Epithelial cell of prostate (primary cell): ENCODE measurements around the gene PPIP5K1.
A peak's percentile ranks its signal among the peaks of the same experiment; 100 is the strongest.

Experiments
- DNase-seq: peaks from one replicate; pipeline ENCODE4 v3.0.0-alpha.2; 2011; ENCODE audit warnings: low read depth, low spot score
- H3K27ac ChIP-seq: fragments of 450-650 bp; 2 replicates; pipeline ENCODE4 v1.5.1; 2017; ENCODE audit warnings: mild to moderate bottlenecking

Gene PPIP5K1

DNA sequence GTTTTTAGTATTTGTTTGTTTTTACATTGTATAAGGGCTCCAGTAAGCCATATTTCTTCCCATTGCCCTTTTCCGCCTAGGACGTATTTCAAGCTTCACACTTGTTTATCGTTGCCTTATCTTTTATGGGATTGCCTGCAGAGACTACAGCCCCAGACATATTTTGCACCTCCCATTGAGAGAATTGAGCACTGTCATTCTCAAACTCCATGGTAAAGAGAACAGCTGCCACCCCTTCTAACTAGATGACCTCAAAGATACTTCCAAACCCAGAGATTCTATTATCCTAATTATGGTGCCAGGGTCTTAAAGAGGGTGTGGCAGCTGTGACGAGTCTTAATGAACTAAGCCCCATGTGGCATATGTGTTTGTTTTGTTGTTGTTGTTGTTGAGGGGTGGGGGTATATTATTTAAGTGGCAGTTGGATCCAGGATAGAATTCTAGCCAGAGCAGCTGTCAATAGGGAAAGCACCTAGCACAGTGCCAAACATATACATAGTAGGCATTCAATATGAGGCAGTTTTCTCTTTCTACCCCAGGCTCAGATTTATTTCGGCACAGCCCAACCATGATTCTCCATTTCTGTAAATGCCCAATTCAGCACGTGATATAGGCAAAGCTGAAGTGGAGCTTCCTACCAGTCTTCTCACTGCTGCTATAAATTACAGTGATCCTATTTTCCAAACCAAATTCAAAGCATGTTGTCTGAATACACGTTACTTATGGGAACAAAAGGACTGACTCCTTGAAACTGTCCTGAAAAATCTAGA lies 96.1 kb downstream of the PPIP5K1 start:
- no peak for DNase-seq
- H3K27ac ChIP-seq = no peak overlapping the region

DNA sequence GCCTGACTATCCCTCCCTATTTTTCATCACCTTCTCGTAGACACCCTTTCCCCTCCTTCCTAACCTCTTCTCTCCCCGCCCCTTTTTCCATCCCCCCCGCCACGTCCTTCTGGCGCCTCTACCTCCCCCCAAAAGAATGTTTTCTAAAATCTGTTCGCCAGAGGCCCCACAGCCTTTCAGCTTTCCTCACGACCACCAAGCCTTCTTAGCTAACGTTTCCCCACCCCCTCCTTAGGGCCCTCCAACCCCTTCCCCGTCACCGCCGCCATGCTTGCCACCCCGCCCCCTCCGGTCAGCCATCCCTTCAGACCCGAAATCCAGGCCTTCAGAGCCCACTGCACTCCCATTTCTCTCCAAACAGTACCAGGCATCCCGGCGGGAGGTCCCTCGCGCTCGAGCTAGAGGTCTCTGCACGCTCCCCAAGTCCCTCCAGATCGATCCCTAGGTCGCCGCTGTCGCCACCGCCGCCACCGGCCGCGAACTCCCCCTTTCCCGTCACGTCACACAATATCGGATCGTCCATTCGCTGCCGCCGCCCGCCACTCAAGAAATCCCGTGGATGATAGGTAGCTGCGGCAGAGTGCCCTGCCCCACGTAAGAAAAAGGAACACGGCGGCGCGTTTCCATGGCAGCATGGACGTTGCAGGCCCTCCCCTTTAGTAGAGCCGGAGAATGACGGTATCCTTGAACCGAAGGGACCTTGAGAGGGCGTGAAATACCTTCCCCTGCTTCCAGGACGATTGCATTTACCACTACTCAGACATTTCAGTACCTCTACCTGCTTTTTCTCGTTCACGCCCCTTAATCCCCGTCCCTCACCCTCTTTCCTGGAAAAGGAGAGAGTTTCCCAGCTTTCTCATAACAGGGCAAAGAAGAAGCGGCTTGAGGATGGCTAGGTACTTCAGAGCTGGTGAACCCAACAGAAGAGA lies 97.1 kb downstream of the PPIP5K1 start, which contains the start of gene TP53BP1:
TP53BP1 (minus strand) TSS at position 484 of the 929 bp plus-strand sequence; CDS start at position 371, 113 bp downstream.
- peak within 1 kb of the TSS; percentile 11 for H3K27ac ChIP-seq
- DNase-seq = peak; percentile 52

DNA sequence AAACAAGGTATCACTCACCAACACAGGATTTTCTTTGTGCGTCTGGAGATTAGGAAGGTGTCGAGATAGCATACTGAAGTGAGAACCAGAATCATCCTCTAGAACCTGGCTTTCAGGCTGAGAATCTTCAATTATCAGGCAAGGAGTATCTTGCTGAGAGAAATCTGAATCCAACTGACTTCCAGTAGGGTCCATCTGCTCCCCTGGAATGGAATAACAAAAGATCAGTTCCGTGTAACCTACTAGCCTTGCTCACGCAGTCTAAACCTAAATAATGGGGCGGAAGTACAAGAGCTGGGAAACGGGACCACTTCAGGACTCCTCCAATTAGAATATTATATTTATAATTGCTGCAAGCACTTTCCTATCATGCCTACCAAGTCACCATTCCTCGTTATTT lies 97.7 kb downstream of the PPIP5K1 start:
- H3K27ac ChIP-seq = peak overlapping the region; percentile 11
- DNase-seq = no peak

GRCh38 chr15:43489191-43489590 lies 100.8 kb downstream of the PPIP5K1 start:
- H3K27ac ChIP-seq = no peak overlapping the region
- no peak for DNase-seq

GRCh38 chr15:43488790-43489189 lies 101.2 kb downstream of the PPIP5K1 start:
- no peak for DNase-seq
- H3K27ac ChIP-seq = no peak overlapping the region

GRCh38 chr15:43487271-43487895 lies 102.6 kb downstream of the PPIP5K1 start:
- H3K27ac ChIP-seq = no peak overlapping the region
- no peak for DNase-seq

DNA sequence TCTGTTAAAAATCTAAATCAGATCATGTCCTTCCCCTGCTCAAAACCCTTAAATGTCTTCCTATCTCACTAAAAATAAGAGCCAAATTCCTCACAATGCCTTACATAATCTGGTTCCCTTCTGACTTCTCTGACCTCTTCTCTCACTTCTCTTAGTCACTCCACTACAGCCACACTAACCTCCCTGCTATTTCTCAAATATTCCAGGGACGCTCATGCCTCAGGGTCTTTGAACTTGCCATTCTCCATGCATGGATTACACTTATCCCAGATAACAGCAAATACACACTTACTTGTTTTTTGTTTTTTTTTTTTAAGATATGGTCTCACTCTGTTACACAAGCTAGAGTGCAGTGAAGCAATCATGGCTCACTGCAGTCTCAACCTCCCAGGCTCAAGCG lies 105.6 kb downstream of the PPIP5K1 start:
- no peak for DNase-seq
- no peak overlapping the region for H3K27ac ChIP-seq
